GM19240 (cell line): ENCODE measurements around the gene GJA10.
"Not testable (repeated sequence)": the region's sequence is repeated elsewhere in the genome, so short reads cannot be mapped to it uniquely, and the experiment has no call there.

Experiments
- DNase-seq: peaks from one replicate; pipeline ENCODE4 v3.0.0; 2011; ENCODE audit warnings: low spot score; ENCODE audit not compliant: insufficient read length

Gene GJA10

GRCh38 chr6:89894169-89894568 lies at the start of gene GJA10:
Gene GJA10, plus strand, starts transcription at chr6:89894469. Its CDS starts 0 bp downstream, at chr6:89894469.
- DNase-seq, result no peak

GRCh38 chr6:89847513-89847912 lies 46.8 kb upstream of the GJA10 start:
- not testable (repeated sequence) for DNase-seq

- DNase-seq, result no peak
Measured at GRCh38 chr6:89853068-89853467, 41.2 kb upstream of the GJA10 start.

- no peak for DNase-seq
Measured at GRCh38 chr6:89858041-89858440, 36.2 kb upstream of the GJA10 start.

- DNase-seq, result no peak
Measured at GRCh38 chr6:89859744-89860143, 34.5 kb upstream of the GJA10 start.

GRCh38 chr6:89862273-89862672 lies 32.0 kb upstream of the GJA10 start:
- DNase-seq, result no peak

- no peak for DNase-seq
Measured at GRCh38 chr6:89862698-89863097, 31.6 kb upstream of the GJA10 start.

GRCh38 chr6:89866024-89866678 lies 28.1 kb upstream of the GJA10 start:
- DNase-seq, result no peak

GRCh38 chr6:89873721-89874120 lies 20.5 kb upstream of the GJA10 start:
- no peak for DNase-seq

- no peak for DNase-seq
Measured at GRCh38 chr6:89874438-89874837, 19.8 kb upstream of the GJA10 start.

GRCh38 chr6:89886378-89887120 lies 7.7 kb upstream of the GJA10 start:
- no peak for DNase-seq

GRCh38 chr6:89887452-89888137 lies 6.7 kb upstream of the GJA10 start:
- no peak for DNase-seq

GRCh38 chr6:89888138-89888514 lies 6.1 kb upstream of the GJA10 start:
- DNase-seq, result no peak

- no peak for DNase-seq
Measured at GRCh38 chr6:89888871-89889270, 5.4 kb upstream of the GJA10 start.

- not testable (repeated sequence) for DNase-seq
Measured at GRCh38 chr6:89890845-89891528, 3.3 kb upstream of the GJA10 start.

- not testable (repeated sequence) for DNase-seq
Measured at GRCh38 chr6:89892577-89892976, 1.7 kb upstream of the GJA10 start.

GRCh38 chr6:89895276-89895874 lies 1.1 kb downstream of the GJA10 start:
- DNase-seq, result no peak

GRCh38 chr6:89910001-89910901 lies 16.0 kb downstream of the GJA10 start:
- DNase-seq, result not testable (repeated sequence)

- no peak for DNase-seq
Measured at GRCh38 chr6:89910902-89911240, 16.6 kb downstream of the GJA10 start.

- DNase-seq, result no peak
Measured at GRCh38 chr6:89916136-89916920, 22.1 kb downstream of the GJA10 start.
